DOHH2 (cell line): ENCODE data around the gene DIP2C.

Experiments used
- H3F3A ChIP-seq: fragments of 200-600 bp; sonication (generic), shearing (Covaris generic); 2 replicates; pipeline ENCODE4 v1.6.0; 2016; ENCODE audit warnings: antibody characterized with exemption, mild to moderate bottlenecking; ENCODE audit not compliant: control insufficient read depth, insufficient read depth
- H3K27ac ChIP-seq: fragments of 200-600 bp; sonication (generic); 2 replicates; pipeline ENCODE4 v1.5.1; 2014; ENCODE audit warnings: low read depth, mild to moderate bottlenecking, low read length, moderate library complexity
- H3K27me3 ChIP-seq: fragments of 200-600 bp; sonication (generic); 2 replicates; pipeline ENCODE4 v1.6.1; 2014; ENCODE audit warnings: mild to moderate bottlenecking, low read length, mixed read lengths; ENCODE audit not compliant: control insufficient read depth
- H3K36me3 ChIP-seq: fragments of 200-600 bp; sonication (generic); 2 replicates; pipeline ENCODE4 v1.6.1; 2014; ENCODE audit warnings: mild to moderate bottlenecking, low read length, moderate library complexity, mixed read lengths; ENCODE audit not compliant: control insufficient read depth
- H3K4me1 ChIP-seq: fragments of 200-600 bp; sonication (generic); 2 replicates; pipeline ENCODE4 v1.6.1; 2014; ENCODE audit warnings: mild to moderate bottlenecking, low read length, mixed read lengths; ENCODE audit not compliant: control insufficient read depth
- H3K4me2 ChIP-seq: fragments of 200-600 bp; sonication (generic); 2 replicates; pipeline ENCODE4 v1.6.0; 2014; ENCODE audit warnings: mild to moderate bottlenecking, low read length, moderate library complexity
- H3K4me3 ChIP-seq: fragments of 200-600 bp; sonication (generic); 2 replicates; pipeline ENCODE4 v1.5.1; 2014; ENCODE audit warnings: mild to moderate bottlenecking, low read length, mixed read lengths
- H3K79me2 ChIP-seq: fragments of 200-600 bp; sonication (generic); 2 replicates; pipeline ENCODE4 v1.6.1; 2014; ENCODE audit warnings: mild to moderate bottlenecking, low read length, mixed read lengths; ENCODE audit not compliant: control insufficient read depth
- H3K9me2 ChIP-seq: fragments of 200-600 bp; sonication (generic); replicated peaks from 2 replicates; pipeline ENCODE4 v1.6.1; 2014; ENCODE audit warnings: mild to moderate bottlenecking, low read length, mixed read lengths; ENCODE audit not compliant: control insufficient read depth
- H3K9me3 ChIP-seq: fragments of 200-600 bp; sonication (generic); 2 replicates; pipeline ENCODE4 v1.6.1; 2014; ENCODE audit warnings: antibody characterized with exemption, low read length, mixed read lengths; ENCODE audit not compliant: control insufficient read depth, insufficient read depth
- H4K20me1 ChIP-seq: fragments of 200-600 bp; sonication (generic); 2 replicates; pipeline ENCODE4 v1.6.0; 2014; ENCODE audit warnings: low read depth, mild to moderate bottlenecking, antibody characterized with exemption, low read length, moderate library complexity; ENCODE audit not compliant: control insufficient read depth, insufficient read depth
- EZH2phosphoT487 ChIP-seq: fragments of 200-600 bp; sonication (generic); IDR thresholded peaks from 2 replicates; pipeline ENCODE4 v1.6.1; 2017; ENCODE audit warnings: borderline replicate concordance, mild to moderate bottlenecking, antibody characterized with exemption, low read length, moderate library complexity, mixed read lengths
- TF ChIP-seq, protein P1 (sequence below): fragments of 200-600 bp; sonication (generic); IDR thresholded peaks from one replicate; pipeline ENCODE4 v1.5.1; 2014; ENCODE audit warnings: antibody characterized with exemption, mild to moderate bottlenecking, low read depth, low read length; ENCODE audit not compliant: poor library complexity, severe bottlenecking

DIP2C gene

DNA sequence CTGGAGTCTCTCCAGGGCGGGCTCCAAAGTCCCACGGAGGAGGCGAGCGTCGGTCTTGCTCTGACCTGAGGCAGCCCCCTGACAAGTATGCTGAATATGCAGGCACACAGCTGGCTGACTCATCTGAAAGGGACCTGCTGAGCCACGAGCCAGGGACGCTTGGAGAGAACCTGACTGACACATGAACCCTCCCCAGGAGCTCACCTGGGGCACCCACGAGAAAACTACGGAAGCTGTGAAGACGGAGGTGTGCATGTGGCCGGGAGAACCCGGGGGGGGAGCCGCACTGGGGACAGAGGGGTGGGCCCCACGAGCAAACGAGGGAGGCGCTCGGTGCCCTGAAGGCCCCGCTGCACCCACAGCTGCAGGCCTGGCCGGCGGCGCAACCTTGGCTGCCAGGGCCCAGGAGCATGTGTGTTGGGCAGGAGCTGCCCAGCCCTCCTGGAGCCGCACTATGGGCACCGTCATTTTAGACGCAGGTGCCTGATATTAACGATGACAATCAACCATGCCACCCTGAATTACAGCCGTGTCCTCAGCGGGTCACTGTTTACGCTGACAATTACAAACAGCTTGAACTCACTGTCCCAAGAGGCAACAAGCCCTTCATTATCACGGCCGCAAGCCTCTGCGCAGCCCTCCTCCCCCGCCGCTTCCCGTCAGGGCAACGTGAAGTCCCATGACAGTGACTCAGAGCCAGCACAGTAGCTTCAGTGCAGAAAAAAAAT is 64.7 kb downstream of the DIP2C start:
- TF ChIP-seq EZH2phosphoT487 = no peak
- TF ChIP-seq, protein P1, sequence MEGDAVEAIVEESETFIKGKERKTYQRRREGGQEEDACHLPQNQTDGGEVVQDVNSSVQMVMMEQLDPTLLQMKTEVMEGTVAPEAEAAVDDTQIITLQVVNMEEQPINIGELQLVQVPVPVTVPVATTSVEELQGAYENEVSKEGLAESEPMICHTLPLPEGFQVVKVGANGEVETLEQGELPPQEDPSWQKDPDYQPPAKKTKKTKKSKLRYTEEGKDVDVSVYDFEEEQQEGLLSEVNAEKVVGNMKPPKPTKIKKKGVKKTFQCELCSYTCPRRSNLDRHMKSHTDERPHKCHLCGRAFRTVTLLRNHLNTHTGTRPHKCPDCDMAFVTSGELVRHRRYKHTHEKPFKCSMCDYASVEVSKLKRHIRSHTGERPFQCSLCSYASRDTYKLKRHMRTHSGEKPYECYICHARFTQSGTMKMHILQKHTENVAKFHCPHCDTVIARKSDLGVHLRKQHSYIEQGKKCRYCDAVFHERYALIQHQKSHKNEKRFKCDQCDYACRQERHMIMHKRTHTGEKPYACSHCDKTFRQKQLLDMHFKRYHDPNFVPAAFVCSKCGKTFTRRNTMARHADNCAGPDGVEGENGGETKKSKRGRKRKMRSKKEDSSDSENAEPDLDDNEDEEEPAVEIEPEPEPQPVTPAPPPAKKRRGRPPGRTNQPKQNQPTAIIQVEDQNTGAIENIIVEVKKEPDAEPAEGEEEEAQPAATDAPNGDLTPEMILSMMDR = no peak
- Histone ChIP-seq H3K9me3 (no peaks in the 10 kb centered on the region), H4K20me1 (no peaks in the 10 kb centered on the region), H3K4me1 (peaks cover 27% of the 10 kb centered on the region), H3K27me3 (no peaks in the 10 kb centered on the region), H3K4me3 (no peak overlapping the region), H3K4me2 (no peak overlapping the region), H3K79me2 (no peaks in the 10 kb centered on the region), H3K9me2 (no peaks in the 10 kb centered on the region), H3K36me3 (no peaks in the 10 kb centered on the region), H3F3A (peaks cover 5% of the 10 kb centered on the region), H3K27ac (no peak overlapping the region)

DNA sequence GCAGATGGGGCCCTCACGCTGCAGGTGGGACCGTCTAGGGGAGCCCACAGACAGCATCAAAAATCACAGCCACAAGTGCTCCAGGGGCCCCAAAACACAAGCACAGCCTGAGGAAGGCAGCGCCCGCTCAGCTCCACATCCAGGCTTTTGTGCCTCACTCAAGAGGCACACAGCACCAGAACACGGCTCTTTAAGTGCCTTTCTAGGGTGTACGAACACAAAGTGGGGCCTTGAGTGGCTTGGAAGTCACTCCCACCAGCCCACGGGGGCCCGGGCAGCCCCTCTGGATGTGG is 65.2 kb downstream of the DIP2C start:
- TF ChIP-seq EZH2phosphoT487 = no peak
- TF ChIP-seq, protein P1 = no peak
- H3K36me3 ChIP-seq = no peaks in the 10 kb centered on the region
- no peaks in the 10 kb centered on the region for H3K27me3 ChIP-seq
- no peaks in the 10 kb centered on the region for H4K20me1 ChIP-seq
- no peak overlapping the region for H3K4me2 ChIP-seq
- no peaks in the 10 kb centered on the region for H3K9me3 ChIP-seq
- no peaks in the 10 kb centered on the region for H3K9me2 ChIP-seq
- no peaks in the 10 kb centered on the region for H3K79me2 ChIP-seq
- H3F3A ChIP-seq = peaks cover 5% of the 10 kb centered on the region
- peaks cover 31% of the 10 kb centered on the region for H3K4me1 ChIP-seq
- no peak overlapping the region for H3K27ac ChIP-seq
- H3K4me3 ChIP-seq = no peak overlapping the region

DNA sequence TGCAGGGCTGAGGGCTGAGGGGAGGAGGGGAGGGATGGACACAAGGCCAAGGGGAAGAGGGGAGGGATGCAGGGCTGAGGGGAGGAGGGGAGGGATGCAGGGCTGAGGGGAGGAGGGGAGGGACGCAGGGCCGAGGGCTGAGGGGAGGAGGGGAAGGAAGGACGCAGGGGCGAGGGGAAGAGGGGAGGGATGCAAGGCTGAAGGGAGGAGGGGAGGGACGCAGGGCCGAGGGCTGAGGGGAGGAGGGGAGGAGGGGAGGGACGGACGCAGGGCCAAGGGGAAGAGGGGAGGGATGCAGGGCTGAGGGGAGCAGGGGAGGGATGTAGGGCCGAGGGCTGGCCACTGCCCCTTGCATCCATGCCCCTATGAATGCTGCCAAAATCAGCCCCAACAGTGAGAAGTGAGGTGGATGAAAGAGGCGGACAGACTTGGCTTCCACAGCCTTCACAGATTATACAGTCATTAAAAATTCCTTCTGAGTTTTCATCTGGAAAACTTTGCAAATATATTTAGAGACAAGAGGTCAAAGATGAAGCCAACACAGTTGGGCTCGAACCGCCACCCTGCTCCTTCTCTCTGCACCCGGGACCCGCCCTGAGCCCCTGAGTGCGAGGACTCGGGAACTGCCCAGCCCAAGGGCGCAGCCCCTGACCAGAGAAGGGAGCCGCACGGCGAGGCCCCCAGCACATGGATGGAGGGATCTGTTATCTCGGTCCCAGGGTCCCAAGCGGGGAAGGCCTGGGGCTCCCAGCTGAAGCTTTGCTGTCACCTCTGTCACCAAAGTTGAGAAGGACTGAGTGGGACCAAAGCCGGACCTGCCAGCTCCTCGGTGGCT is 65.8 kb downstream of the DIP2C start:
- no peaks in the 10 kb centered on the region for H3K79me2 ChIP-seq
- H3K9me3 ChIP-seq = no peaks in the 10 kb centered on the region
- no peaks in the 10 kb centered on the region for H3K9me2 ChIP-seq
- no peak overlapping the region for H3K4me2 ChIP-seq
- H3K27ac ChIP-seq = no peak overlapping the region
- TF ChIP-seq EZH2phosphoT487 = no peak
- TF ChIP-seq, protein P1 = no peak
- peaks cover 37% of the 10 kb centered on the region for H3K4me1 ChIP-seq
- H3F3A ChIP-seq = peaks cover 5% of the 10 kb centered on the region
- no peaks in the 10 kb centered on the region for H3K36me3 ChIP-seq
- H3K27me3 ChIP-seq = no peaks in the 10 kb centered on the region
- no peaks in the 10 kb centered on the region for H4K20me1 ChIP-seq
- no peak overlapping the region for H3K4me3 ChIP-seq
